NCI-H510A treated with DMSO at 0.1 percent for 48 hours (cell line): ENCODE data around the gene TFCP2L1.

Experiments
- DNase-seq: peaks from one replicate; lab custom pipeline; 2025; lab: John Stamatoyannopoulos, UW

TFCP2L1 gene

DNA sequence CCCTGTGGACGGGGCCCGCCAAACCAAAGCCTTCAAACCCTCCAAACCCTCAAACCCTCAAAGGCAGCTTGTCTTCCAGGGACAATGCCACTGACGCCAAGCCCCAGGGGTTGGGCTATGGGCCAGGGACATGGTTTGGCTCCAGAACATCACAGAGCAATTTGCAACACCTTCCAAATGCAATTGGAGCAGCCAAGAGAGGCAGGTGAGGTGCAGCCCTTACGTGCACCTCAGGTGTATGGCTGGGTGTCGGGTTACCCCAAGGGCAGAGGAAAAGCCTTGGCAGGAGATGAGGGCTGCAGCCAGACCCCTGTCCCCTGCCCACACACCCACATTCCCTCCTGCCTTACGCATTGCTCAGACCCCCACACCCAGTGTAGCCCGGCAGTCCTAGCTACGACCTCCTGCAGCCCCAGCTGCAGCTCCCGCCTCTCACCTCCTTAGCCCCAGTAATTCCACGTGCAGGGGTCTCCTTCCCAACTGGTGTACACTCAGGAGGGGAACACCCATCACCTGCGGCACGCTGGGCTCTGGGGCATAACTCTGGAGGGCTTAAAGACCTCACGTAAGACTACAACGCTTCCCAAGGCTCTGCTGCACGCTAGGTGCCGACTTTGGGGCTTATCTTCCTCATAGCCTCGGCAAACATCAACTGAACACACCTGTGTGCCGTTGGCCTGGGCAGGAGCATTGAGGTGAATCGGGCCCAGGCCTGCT, 88.7 kb downstream of the TFCP2L1 start:
- peak; percentile 37 for DNase-seq

DNA sequence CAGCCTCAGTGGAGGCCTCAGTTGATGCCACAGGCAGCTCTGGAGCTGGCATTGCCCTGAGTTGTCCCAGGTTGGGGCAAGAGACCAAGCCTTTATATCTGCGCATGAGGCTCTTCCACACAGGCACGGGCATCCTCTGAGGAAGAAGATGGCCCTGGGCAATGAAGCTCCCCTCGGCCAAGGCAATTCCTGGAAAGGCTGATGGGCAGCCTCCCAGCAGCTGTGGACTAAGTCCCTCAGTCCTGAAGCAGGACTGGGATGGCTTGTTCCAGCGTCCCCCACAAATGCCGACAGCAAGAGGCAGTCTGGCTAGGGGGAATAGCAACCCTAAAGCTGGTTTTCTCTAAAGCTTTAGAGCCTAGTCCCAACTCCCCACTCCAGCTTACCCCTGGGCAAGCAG, 90.0 kb downstream of the TFCP2L1 start:
- no peak for DNase-seq

DNA sequence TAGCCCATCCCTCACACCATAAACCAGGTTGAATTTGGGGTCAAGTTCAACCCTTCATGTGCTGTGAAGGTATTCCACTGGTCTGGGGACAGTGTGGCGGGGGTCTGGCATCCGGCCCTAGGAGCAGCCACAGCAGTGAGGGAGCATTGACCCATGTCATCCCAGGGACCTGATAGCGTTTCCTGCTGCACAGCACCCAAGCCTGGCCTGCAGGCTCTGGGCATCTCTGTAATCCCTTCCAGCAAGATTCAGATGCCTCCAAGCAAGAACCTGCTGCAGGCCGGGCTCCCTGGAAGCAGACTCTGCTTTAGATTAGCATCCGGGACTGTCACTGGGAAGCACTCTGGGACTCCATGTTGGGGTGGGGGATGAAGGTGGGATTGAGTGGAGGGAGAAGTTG, 90.4 kb downstream of the TFCP2L1 start:
- DNase-seq = no peak

DNA sequence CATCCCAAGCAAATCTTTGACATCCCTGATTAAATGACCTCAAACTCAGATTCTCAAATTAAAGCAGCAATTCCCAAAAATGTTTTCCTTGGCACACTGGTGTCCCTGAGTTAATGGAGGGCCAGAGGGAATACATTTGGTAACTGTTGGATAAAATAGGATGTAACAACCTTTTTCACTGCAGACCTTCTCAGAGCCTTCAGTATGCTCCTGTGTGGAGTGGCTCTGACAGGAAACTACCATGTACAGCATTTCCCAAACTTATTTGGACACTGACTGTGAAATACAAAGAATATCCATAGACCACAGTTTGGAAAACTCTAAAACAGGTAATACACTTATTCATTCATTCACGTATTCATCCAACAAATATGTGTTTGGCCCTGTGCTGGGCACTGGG, 91.8 kb downstream of the TFCP2L1 start:
- no peak for DNase-seq

DNA sequence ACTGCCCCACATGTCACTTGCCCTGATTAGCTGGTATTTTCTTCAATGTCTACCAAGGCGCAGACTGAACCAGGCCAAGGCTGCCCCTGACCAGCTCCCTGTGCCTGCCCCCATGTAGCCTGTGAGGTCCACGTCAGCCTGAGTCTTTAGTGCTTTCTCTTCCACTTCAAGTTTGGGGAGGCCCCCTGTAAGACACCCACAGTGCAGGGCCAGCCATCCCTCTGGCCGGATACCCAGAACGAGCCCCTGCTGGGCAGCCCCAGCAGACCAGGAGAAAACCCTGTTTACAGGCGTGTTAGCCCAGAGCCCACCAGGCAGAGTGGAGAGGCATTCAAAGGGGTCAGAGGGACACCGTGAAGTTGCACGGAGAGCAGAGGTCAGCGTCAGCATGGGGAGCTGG, 92.4 kb downstream of the TFCP2L1 start:
- no peak for DNase-seq

DNA sequence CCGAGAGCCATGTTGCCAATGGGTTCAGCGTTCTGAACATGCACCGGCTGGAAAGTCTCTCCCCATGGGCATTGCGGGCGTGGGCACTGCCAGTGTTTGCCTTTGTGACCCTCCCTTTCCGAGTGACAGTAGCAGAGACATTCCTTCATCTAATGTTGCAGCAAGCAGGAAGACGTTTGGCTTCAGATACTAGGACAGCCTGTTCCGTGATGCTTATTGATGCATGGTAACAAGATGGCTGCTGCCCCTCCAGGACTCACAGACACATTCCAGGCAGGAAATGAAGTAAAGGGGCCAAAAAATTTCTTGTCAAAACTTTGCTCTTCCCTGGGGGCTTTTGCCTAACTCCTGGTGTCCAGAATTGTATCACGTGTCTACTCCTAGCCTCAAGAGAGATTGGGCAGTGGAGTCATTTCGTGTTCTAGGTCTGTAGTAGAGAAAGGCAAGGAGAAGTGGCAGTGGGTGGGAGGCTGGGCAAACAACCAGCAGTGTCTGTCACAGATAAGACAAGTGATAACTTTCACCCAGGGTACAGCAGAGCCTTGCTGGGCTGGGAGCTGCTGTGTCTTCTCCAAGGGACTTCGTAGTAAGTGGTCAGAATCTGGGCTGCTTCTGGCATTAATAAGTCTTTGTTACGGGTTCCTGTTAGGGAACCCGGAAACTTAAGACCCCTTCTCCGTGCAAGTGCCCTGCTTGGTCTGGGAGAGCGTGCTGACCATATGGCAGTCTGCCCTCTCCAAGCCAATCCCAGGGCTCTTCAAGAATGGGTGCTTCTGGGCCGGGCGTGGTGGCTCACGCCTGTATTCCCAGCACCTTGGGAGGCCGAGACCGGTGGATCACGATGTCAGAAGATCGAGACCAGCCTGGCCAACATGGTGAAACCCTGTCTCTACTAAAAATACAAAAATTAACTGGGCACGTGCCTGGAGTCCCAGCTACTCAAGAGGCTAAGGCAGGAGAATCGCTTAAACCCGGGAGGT, 93.5 kb downstream of the TFCP2L1 start:
- no peak for DNase-seq

GRCh38 chr2:121189661-121190381, 95.2 kb downstream of the TFCP2L1 start:
- no peak for DNase-seq

GRCh38 chr2:121189011-121189410, 96.0 kb downstream of the TFCP2L1 start:
- DNase-seq = no peak

DNA sequence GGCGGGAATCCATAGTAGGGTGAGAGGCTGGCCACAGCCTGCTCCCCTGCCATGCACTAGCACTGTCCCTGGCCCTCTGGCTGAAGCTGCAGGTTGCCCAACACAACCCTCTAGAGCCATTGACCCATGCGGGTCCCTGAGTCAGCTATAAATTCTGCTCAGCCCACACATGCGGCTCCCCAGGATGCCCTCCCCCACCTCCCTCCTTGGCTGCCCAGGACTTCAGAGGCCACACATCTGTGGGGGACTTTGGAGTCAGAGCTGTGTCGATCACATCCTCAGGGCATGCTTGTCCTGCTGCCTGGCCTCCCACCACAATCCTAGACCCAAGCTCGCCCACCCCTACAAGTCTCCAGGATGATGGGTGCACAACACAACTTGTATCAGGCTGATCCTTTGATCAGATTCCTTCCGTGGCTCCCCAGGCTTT, 97.0 kb downstream of the TFCP2L1 start:
- no peak for DNase-seq

DNA sequence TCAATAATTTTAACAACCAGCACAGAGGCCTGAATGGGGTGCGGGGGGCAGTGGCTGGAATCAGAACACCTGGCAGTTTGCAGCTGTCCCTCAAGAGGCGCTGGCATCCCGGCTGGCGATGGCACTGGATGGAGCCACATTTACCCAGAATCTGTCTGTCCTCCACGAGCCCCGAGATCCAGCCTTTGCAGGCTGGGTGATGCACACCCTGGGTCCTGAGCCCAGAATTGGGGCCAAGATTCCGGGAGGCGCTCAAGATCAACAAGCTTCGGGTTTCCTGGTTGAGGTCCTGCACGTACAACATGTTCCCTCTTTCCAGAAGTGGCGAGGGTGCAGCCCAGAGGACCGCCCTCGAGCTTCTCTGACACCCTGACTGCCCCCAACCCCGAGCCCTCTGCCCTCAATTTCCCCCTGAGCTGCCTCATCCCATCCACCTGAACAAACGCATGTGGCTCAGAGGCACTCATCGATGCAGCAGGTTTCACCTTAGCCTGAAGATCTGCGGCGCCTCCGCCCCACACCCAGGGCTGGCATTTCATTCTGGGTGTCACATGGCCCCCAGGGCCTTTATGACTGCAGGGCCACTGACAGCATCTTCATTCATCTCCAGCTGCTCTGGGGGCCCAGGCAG, 97.5 kb downstream of the TFCP2L1 start:
- DNase-seq = no peak

- DNase-seq = peak; percentile 70
These were observed 98.7 kb downstream of the TFCP2L1 start for GRCh38 chr2:121186261-121186660.

DNA sequence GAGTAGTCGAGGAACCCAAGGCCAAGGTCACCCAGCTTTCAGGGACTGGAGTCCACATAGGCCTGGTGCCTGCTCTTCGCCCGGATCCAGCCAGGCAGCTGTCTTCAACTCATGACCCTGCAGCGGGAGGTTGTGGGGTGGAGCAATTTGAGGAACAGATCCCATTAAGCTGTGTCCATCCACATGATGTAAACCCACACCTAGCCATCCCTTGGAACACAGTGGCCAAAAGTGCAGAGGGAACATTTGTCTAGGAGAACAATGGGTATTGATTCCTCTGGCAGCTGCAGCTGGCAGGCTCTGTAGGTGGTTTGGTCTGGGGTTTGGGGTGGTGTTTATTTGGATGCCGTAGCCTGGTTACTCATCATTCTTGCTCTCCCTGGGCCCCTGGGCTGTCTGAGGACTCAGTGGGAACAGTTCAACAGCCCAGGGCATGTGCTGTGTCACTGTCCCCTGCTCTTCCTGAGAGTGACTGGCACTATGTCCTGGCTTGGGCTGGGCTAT, 99.4 kb downstream of the TFCP2L1 start:
- peak; percentile 80 for DNase-seq

GRCh38 chr2:121185111-121185510, 99.9 kb downstream of the TFCP2L1 start:
- DNase-seq = no peak

- DNase-seq = peak; percentile 74
These were observed 100.6 kb downstream of the TFCP2L1 start for GRCh38 chr2:121184248-121184862.

GRCh38 chr2:121182520-121182919, 102.5 kb downstream of the TFCP2L1 start:
- no peak for DNase-seq

- DNase-seq = no peak
These were observed 105.5 kb downstream of the TFCP2L1 start for GRCh38 chr2:121179467-121179866.

DNA sequence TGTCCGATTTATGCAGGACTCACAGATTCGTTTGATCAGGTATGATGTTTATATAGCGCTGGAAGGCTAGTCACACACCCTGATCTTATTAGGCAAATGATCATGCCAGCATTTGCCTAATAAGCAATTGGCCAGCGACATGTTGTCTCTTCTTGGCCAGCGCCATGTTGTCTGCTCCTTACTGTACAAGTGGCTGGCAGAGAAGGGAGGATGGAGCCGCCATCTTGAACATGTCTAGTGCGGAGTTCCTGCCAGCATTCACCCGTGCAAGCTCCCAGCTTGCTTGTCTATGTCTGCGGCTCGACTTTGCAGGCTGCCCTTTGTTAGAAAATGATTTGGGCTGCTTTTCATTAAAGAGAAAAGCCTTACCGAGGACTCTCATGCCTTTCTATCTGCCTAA, 106.3 kb downstream of the TFCP2L1 start:
- no peak for DNase-seq

- DNase-seq = peak; percentile 61
These were observed 107.1 kb downstream of the TFCP2L1 start for GRCh38 chr2:121177896-121178295.

DNA sequence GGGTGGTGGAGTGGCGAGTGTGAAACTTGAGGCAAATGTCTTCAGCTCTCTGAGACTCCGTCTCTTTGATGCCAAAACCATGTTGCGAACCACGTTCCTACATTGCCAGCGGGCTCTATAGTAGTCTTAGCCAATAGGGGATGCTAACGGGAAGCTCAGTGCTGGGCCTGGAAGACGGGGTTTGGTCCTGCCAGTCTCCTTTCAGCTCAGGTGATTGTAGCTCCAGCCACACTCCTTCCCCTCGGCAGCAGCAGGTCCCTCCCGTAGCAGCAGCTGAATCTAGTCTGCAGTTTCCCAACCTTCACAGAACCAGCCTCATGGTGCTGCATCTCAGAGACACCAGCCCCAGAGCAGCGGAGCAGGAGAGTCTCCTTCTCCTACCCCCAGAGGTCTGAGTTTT, 109.7 kb downstream of the TFCP2L1 start:
- no peak for DNase-seq

DNA sequence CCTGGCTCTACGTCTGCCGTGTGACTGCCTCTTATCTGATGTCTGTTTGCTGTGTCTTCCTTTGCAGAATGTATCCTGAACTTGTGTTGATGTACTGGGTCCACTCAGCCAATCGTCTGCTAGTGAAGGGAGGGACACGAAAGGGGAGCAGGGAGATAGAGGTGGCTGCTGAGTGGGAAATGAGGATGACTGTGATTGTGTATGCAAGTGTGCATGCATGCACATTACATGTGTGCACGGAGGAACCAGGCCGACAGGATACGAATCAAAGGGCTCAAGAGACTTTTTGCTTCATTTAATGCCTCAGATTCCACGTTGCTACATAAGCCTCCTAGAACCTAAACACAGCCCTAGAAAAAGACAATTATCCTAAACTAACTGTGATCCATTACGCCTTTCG, 111.2 kb downstream of the TFCP2L1 start:
- peak; percentile 28 for DNase-seq

DNA sequence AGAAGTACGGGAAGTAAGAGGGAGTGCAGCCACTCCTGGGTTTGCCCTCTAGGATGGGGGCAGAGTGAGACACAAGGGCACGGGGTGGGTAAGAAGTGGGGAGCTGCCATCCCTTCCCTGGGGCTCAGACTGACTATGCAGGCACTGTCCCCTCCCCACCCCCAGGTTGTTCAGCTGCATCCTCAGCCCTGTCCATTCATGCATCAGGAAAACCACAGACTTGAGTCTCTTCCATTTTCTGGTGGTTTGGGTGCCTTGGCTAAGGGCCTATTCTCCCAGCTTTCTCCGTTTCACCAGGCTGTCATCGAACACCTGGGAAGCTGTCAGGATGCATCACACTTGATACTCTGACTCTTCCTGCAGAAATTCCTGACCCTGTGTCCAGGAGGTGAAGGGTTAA, 111.9 kb downstream of the TFCP2L1 start:
- DNase-seq = no peak
